ENCODE results near the gene TRIM32. TPM values are rescaled to one million over a fixed set of nuclear protein-coding genes. Genes with fewer than 3 reads are reported as not detected.
A peak's percentile ranks its signal among the peaks of the same experiment; 100 is the strongest.

The TRIM32 gene
- total and polyA plus RNA-seq, 9 donors: 9.3 to 15.4 (median 12.7) TPM

GRCh38 chr9:116704470-116704869, 17.4 kb downstream of the TRIM32 start:
- Histone ChIP-seq H3K4me1 (ENCODE audit: control insufficient read depth, insufficient read depth, low read length) (no peaks in the 10 kb centered on the region), H3K27ac (ENCODE audit: low read length) (no peak overlapping the region), H3K4me3 (ENCODE audit: low read length) (no peak overlapping the region), H3K27me3 (ENCODE audit: control insufficient read depth, insufficient read depth, low read length) (no peaks in the 10 kb centered on the region), H3K9me3 (replicated peaks; ENCODE audit: control insufficient read depth, low read depth, low read length) (no peaks in the 10 kb centered on the region), H3K36me3 (ENCODE audit: control insufficient read depth, insufficient read depth, low read length) (peaks cover 9% of the 10 kb centered on the region)
- no peak for DNase-seq

DNA sequence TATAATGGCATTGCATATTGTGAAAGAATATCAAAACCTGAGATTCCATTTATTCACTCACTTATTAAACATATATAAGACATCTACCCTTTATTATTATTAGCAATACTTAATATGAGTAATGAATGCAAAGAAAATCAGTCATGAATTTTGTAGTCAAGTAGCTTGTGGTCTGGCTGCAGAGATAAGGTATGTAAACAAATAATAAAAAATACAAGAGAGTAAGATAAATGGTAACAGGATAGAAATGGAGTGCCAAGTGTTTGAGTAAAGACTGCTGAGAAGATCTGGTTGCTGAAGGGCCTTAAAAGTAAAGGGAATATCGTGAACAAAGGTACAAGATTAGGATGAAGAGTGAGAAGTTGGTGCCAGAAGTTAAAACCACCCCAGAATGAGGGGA, 18.4 kb downstream of the TRIM32 start:
- no peaks in the 10 kb centered on the region for H3K9me3 ChIP-seq (replicated peaks; ENCODE audit: control insufficient read depth, low read depth, low read length)
- H3K27ac ChIP-seq (ENCODE audit: low read length): no peak overlapping the region
- H3K4me3 ChIP-seq (ENCODE audit: low read length): no peak overlapping the region
- H3K4me1 ChIP-seq (ENCODE audit: control insufficient read depth, insufficient read depth, low read length): no peaks in the 10 kb centered on the region
- H3K36me3 ChIP-seq (ENCODE audit: control insufficient read depth, insufficient read depth, low read length): no peaks in the 10 kb centered on the region
- no peaks in the 10 kb centered on the region for H3K27me3 ChIP-seq (ENCODE audit: control insufficient read depth, insufficient read depth, low read length)
- WGBS (ENCODE audit: insufficient coverage): 78% methylated on average over 1 of the region's 1 CpG
- DNase-seq: no peak

- Histone ChIP-seq H3K27me3 (ENCODE audit: control insufficient read depth, insufficient read depth, low read length) (no peaks in the 10 kb centered on the region), H3K36me3 (ENCODE audit: control insufficient read depth, insufficient read depth, low read length) (no peaks in the 10 kb centered on the region), H3K4me1 (ENCODE audit: control insufficient read depth, insufficient read depth, low read length) (no peaks in the 10 kb centered on the region), H3K9me3 (replicated peaks; ENCODE audit: control insufficient read depth, low read depth, low read length) (no peaks in the 10 kb centered on the region), H3K4me3 (ENCODE audit: low read length) (no peak overlapping the region), H3K27ac (ENCODE audit: low read length) (no peak overlapping the region)
- no peak for DNase-seq
- WGBS (ENCODE audit: insufficient coverage): 87% methylated on average over 5 of the region's 8 CpGs
Observed at GRCh38 chr9:116706310-116707290, 19.5 kb downstream of the TRIM32 start.

DNA sequence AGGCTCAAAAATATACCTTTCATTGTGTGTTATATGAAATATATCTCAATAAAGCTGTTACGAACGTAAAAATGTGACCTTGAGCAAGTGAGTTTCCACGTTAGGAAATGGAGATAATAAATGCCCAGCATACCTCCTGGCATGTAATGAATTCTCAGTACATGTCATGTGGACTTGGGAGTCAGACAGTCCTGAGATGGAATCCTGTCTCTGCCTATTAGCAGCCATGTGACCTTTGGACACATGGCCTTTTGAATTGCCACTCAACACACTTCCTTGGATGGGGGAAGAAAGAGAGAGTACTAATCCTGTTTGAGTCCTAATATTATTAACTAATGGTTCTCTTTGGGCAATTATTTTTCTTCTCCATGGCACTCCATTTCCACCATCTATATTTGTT, 25.7 kb downstream of the TRIM32 start:
- WGBS (ENCODE audit: insufficient coverage): 71% methylated on average over 1 of the region's 3 CpGs
- peaks cover 4% of the 10 kb centered on the region for H3K4me1 ChIP-seq (ENCODE audit: control insufficient read depth, insufficient read depth, low read length)
- no peak overlapping the region for H3K4me3 ChIP-seq (ENCODE audit: low read length)
- no peaks in the 10 kb centered on the region for H3K9me3 ChIP-seq (replicated peaks; ENCODE audit: control insufficient read depth, low read depth, low read length)
- no peaks in the 10 kb centered on the region for H3K36me3 ChIP-seq (ENCODE audit: control insufficient read depth, insufficient read depth, low read length)
- DNase-seq: no peak
- no peaks in the 10 kb centered on the region for H3K27me3 ChIP-seq (ENCODE audit: control insufficient read depth, insufficient read depth, low read length)
- H3K27ac ChIP-seq (ENCODE audit: low read length): no peak overlapping the region

- H3K4me3 ChIP-seq (ENCODE audit: low read length): no peak overlapping the region
- H3K4me1 ChIP-seq (ENCODE audit: control insufficient read depth, insufficient read depth, low read length): peaks cover 5% of the 10 kb centered on the region
- H3K27ac ChIP-seq (ENCODE audit: low read length): no peak overlapping the region
- H3K27me3 ChIP-seq (ENCODE audit: control insufficient read depth, insufficient read depth, low read length): no peaks in the 10 kb centered on the region
- DNase-seq: no peak
- H3K9me3 ChIP-seq (replicated peaks; ENCODE audit: control insufficient read depth, low read depth, low read length): no peaks in the 10 kb centered on the region
- H3K36me3 ChIP-seq (ENCODE audit: control insufficient read depth, insufficient read depth, low read length): no peaks in the 10 kb centered on the region
- 20% methylated on average over 1 of the region's 4 CpGs for WGBS (ENCODE audit: insufficient coverage)
Observed at GRCh38 chr9:116713271-116713670, 26.2 kb downstream of the TRIM32 start.

DNA sequence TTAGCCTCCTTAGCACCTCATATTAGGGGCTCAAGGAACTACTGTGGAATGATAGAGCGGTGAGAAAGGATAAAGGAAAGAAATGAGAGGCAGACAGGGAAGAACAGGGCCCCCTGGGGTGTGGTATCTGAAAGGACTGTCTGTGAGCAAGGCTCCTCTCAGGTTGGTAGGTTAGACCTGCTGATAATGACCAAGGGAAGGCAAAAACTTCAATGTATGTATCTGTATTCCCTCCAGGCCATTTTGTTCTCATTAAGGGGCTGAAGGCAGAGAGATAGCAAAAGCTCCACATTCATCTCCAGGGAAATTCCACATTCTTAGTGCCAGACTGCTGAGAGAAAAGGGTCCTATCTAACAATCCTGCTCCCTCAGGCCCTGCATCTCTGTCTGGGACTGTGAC, 28.6 kb downstream of the TRIM32 start:
- no peak for DNase-seq
- Histone ChIP-seq H3K9me3 (replicated peaks; ENCODE audit: control insufficient read depth, low read depth, low read length) (no peaks in the 10 kb centered on the region), H3K27ac (ENCODE audit: low read length) (no peak overlapping the region), H3K36me3 (ENCODE audit: control insufficient read depth, insufficient read depth, low read length) (no peaks in the 10 kb centered on the region), H3K27me3 (ENCODE audit: control insufficient read depth, insufficient read depth, low read length) (no peaks in the 10 kb centered on the region), H3K4me1 (ENCODE audit: control insufficient read depth, insufficient read depth, low read length) (peaks cover 5% of the 10 kb centered on the region), H3K4me3 (ENCODE audit: low read length) (no peak overlapping the region)
- 86% methylated on average over 1 of the region's 1 CpG for WGBS (ENCODE audit: insufficient coverage)

DNA sequence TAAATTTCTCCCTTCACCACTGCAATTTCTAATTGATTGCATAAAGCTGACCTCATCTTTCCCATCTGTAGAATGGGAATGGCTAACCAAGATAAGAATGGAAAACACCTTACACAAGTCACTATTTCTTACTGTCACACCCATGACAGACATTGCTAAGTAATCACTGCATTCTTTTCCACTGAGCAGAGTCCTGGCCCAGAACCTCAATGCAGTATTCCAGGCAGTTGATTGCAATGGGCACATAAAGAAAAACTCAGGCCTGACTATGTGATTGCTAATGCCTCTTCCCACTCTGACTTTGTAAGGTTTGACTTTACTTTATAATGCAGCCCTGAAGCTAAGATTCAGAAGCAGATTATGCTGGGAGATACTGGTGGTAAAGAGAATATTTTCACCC, 29.3 kb downstream of the TRIM32 start:
- H3K27me3 ChIP-seq (ENCODE audit: control insufficient read depth, insufficient read depth, low read length): no peaks in the 10 kb centered on the region
- H3K4me3 ChIP-seq (ENCODE audit: low read length): no peak overlapping the region
- no peak for DNase-seq
- H3K27ac ChIP-seq (ENCODE audit: low read length): no peak overlapping the region
- peaks cover 5% of the 10 kb centered on the region for H3K4me1 ChIP-seq (ENCODE audit: control insufficient read depth, insufficient read depth, low read length)
- H3K36me3 ChIP-seq (ENCODE audit: control insufficient read depth, insufficient read depth, low read length): no peaks in the 10 kb centered on the region
- no peaks in the 10 kb centered on the region for H3K9me3 ChIP-seq (replicated peaks; ENCODE audit: control insufficient read depth, low read depth, low read length)

GRCh38 chr9:116717150-116717549, 30.0 kb downstream of the TRIM32 start:
- Histone ChIP-seq H3K27me3 (ENCODE audit: control insufficient read depth, insufficient read depth, low read length) (no peaks in the 10 kb centered on the region), H3K27ac (ENCODE audit: low read length) (peak overlapping the region; percentile 25), H3K9me3 (replicated peaks; ENCODE audit: control insufficient read depth, low read depth, low read length) (no peaks in the 10 kb centered on the region), H3K4me3 (ENCODE audit: low read length) (no peak overlapping the region), H3K4me1 (ENCODE audit: control insufficient read depth, insufficient read depth, low read length) (peaks cover 5% of the 10 kb centered on the region), H3K36me3 (ENCODE audit: control insufficient read depth, insufficient read depth, low read length) (no peaks in the 10 kb centered on the region)
- DNase-seq: peak; percentile 96
- 4% methylated on average over 3 of the region's 7 CpGs for WGBS (ENCODE audit: insufficient coverage)

GRCh38 chr9:116718111-116718510, 31.0 kb downstream of the TRIM32 start:
- no peaks in the 10 kb centered on the region for H3K27me3 ChIP-seq (ENCODE audit: control insufficient read depth, insufficient read depth, low read length)
- no peak for DNase-seq
- 65% methylated on average over 2 of the region's 4 CpGs for WGBS (ENCODE audit: insufficient coverage)
- H3K9me3 ChIP-seq (replicated peaks; ENCODE audit: control insufficient read depth, low read depth, low read length): no peaks in the 10 kb centered on the region
- H3K4me3 ChIP-seq (ENCODE audit: low read length): no peak overlapping the region
- H3K4me1 ChIP-seq (ENCODE audit: control insufficient read depth, insufficient read depth, low read length): peaks cover 5% of the 10 kb centered on the region
- H3K27ac ChIP-seq (ENCODE audit: low read length): no peak overlapping the region
- no peaks in the 10 kb centered on the region for H3K36me3 ChIP-seq (ENCODE audit: control insufficient read depth, insufficient read depth, low read length)

DNA sequence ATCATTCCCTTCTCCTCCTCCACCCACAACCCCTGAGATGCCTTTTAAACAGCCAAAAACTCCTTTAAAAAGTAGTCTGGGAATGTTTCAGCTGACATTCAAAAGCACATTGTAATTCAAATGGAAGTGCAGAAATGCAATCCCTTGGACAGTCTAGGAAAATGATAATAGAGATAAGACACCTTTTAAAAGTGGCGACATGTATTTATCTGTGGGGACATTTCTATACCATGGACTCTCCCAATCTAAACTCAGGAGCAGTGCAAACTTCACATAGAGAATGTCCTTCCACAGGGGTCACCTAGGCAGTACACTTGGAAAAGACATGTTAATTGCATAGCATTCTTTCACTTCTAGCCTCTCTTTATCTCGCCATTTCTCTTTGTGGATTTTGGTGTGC, 33.0 kb downstream of the TRIM32 start:
- H3K9me3 ChIP-seq (replicated peaks; ENCODE audit: control insufficient read depth, low read depth, low read length): no peaks in the 10 kb centered on the region
- no peak overlapping the region for H3K4me3 ChIP-seq (ENCODE audit: low read length)
- H3K36me3 ChIP-seq (ENCODE audit: control insufficient read depth, insufficient read depth, low read length): no peaks in the 10 kb centered on the region
- no peaks in the 10 kb centered on the region for H3K27me3 ChIP-seq (ENCODE audit: control insufficient read depth, insufficient read depth, low read length)
- peaks cover 5% of the 10 kb centered on the region for H3K4me1 ChIP-seq (ENCODE audit: control insufficient read depth, insufficient read depth, low read length)
- whole genome bisulfite sequencing (ENCODE audit: insufficient coverage): 100% methylated on average over 2 of the region's 2 CpGs
- DNase-seq: no peak
- no peak overlapping the region for H3K27ac ChIP-seq (ENCODE audit: low read length)

Measured in muscle of leg (tissue), 11 donors.